ENCODE measurements around the gene SETD1B. TPM values are rescaled to one million over a fixed set of nuclear protein-coding genes. Genes with fewer than 3 reads are reported as not detected.

The SETD1B gene
- total and polyA plus RNA-seq, 2 of the 4 experiments (the other 2 are of a cell fraction) = 0.90 to 5.1 TPM

DNA sequence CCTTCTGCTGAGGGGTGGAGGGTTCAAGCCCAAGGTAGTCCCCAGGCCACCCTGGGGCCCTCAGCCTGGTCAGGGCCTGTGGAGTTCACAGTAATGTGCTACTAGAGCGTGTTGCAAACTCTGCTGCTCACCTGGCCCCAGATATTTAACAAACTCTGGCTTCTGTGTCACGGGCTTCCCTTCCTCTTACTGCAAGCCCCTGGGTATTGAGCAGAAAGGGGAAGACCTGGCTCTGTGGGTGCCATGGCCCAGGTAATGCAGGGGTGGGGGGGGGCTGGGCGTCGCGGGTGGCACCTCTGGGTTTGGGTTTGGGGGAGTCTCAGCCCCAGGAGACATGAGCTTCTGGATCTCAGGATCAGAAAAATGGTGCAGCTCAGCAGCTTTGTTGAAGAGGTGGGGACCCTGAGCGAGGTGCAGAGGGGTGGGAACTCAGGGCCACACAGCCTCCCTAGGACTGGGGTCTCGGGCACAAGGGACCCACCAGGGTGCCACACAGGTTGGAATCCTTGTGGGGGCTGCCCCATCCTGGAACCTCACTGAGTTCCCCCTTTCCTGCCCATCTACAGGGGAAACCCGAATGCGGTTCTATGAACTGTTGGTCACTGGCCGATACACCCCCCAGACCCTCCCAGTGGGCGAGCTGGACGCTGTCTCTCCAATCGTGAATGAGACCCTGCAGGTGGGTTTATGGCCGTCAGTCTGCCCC is 4.0 kb downstream of the SETD1B start:
- Histone ChIP-seq H2AFZ (replicated peaks; ENCODE audit: low read length, poor library complexity) (no peak overlapping the region), H3K4me3 (ENCODE audit: insufficient read depth, low read depth, low read length) (no peak overlapping the region)
- dilution Hi-C loops (cut with HindIII; ENCODE audit: low sequenced_read_pairs, unreplicated experiment) = no loop called here

More for the DNA sequence above, 4.0 kb downstream of the SETD1B start:
- Histone ChIP-seq H2BK5ac (ENCODE audit: low read depth, low read length, poor library complexity, severe bottlenecking) (no peak overlapping the region), H3K9ac (ENCODE audit: low read depth, low read length) (no peak overlapping the region), H3K23ac (ENCODE audit: low read depth, low read length) (no peak overlapping the region), H3K4me2 (ENCODE audit: low read depth, low read length) (no peak overlapping the region), H3K4me1 (ENCODE audit: control insufficient read depth, insufficient read depth, low read length) (peaks cover 15% of the 10 kb centered on the region), H2BK20ac (ENCODE audit: low read depth, low read length) (no peak overlapping the region), H2BK120ac (ENCODE audit: low read depth, low read length) (no peak overlapping the region), H3K9me1 (ENCODE audit: insufficient read depth, low read length) (no peaks in the 10 kb centered on the region), H3K14ac (replicated peaks; ENCODE audit: low read depth, low read length) (no peak overlapping the region), H3K4ac (ENCODE audit: low read depth, low read length) (no peak overlapping the region), H3K27ac (ENCODE audit: insufficient read depth, low read length) (no peak overlapping the region), H4K91ac (ENCODE audit: insufficient read depth, low read depth, low read length) (no peak overlapping the region), H3K79me1 (ENCODE audit: low read depth in 1 of 2, low read length in 2 of 2) (peaks cover 12 to 59% of the 10 kb centered on the region in 2 experiments; a peak in 3 of 4 replicates), H2AK5ac (ENCODE audit: low read depth, low read length) (no peak overlapping the region), H3K9me3 (ENCODE audit: control insufficient read depth, insufficient read depth, low read length) (no peaks in the 10 kb centered on the region), H4K8ac (ENCODE audit: low read depth in 2 of 2, low read length in 2 of 2) (no peak overlapping the region), H4K20me1 (ENCODE audit: insufficient read depth, low read length) (peaks cover 49% of the 10 kb centered on the region), H2AK9ac (replicated peaks; ENCODE audit: low read depth, low read length, poor library complexity) (no peak overlapping the region), H2BK15ac (ENCODE audit: low read depth, low read length) (no peak overlapping the region), H3K18ac (ENCODE audit: low read depth, low read length) (no peak overlapping the region), H3K36me3 (ENCODE audit: control insufficient read depth, insufficient read depth, low read length) (peaks cover 39% of the 10 kb centered on the region), H3K27me3 (ENCODE audit: control insufficient read depth, insufficient read depth, low read length) (no peaks in the 10 kb centered on the region), H3K56ac (ENCODE audit: extremely low read depth, insufficient read depth, low read length) (no peak overlapping the region), H4K5ac (ENCODE audit: low read depth, low read length) (no peak overlapping the region)
- WGBS, 2 experiments (ENCODE audit: extremely low coverage in 2 of 2, insufficient read length in 1 of 2) = 75% methylated on average over 6 of the region's 14 CpGs; no CpG with 5 or more reads in 1 of the 2 experiments
- BruUV-seq (replicated peaks) = no TSS peak
- TF ChIP-seq, protein P1, sequence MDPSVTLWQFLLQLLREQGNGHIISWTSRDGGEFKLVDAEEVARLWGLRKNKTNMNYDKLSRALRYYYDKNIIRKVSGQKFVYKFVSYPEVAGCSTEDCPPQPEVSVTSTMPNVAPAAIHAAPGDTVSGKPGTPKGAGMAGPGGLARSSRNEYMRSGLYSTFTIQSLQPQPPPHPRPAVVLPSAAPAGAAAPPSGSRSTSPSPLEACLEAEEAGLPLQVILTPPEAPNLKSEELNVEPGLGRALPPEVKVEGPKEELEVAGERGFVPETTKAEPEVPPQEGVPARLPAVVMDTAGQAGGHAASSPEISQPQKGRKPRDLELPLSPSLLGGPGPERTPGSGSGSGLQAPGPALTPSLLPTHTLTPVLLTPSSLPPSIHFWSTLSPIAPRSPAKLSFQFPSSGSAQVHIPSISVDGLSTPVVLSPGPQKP (IDR thresholded peaks at IDR 0.05; ENCODE audit: borderline replicate concordance, low read depth, low read length) = no peak
- TF ChIP-seq RCOR1 (IDR thresholded peaks at IDR 0.05; ENCODE audit: insufficient replicate concordance, low read length) (no peak), FOS (IDR thresholded peaks at IDR 0.05; ENCODE audit: low read depth, low read length) (no peak), RFX5 (IDR thresholded peaks at IDR 0.05; ENCODE audit: low read depth, low read length) (no peak)
- TF ChIP-seq, protein P2, sequence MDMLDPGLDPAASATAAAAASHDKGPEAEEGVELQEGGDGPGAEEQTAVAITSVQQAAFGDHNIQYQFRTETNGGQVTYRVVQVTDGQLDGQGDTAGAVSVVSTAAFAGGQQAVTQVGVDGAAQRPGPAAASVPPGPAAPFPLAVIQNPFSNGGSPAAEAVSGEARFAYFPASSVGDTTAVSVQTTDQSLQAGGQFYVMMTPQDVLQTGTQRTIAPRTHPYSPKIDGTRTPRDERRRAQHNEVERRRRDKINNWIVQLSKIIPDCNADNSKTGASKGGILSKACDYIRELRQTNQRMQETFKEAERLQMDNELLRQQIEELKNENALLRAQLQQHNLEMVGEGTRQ (IDR thresholded peaks at IDR 0.05; ENCODE audit: low read depth, low read length) = no peak
- in situ Hi-C loops (cut with MboI; ENCODE audit: low sequenced_read_pairs) (no loop called here), intact Hi-C loops (cut with micrococcal nuclease) (no loop called here)
- no peak for DNase-seq
- no peak for ATAC-seq (ENCODE audit: low read depth)
- POLR2A ChIA-PET (ENCODE audit: unreplicated experiment) = no interaction called here
- CTCF ChIA-PET = interaction anchor here (2.0 kb wide), 1 partner anchor 13 kb away, joined by 9 read pairs; no protein-coding TSS in a partner anchor

All from IMR-90 (cell line).